ENCODE measurements around the gene EXOC1. TPM values are rescaled to one million over a fixed set of nuclear protein-coding genes. Genes with fewer than 3 reads are reported as not detected.
A peak's percentile ranks its signal among the peaks of the same experiment; 100 is the strongest.

The EXOC1 gene
- total and polyA plus RNA-seq, 9 of the 15 experiments (the other 6 are each of a cell fraction or from before 2014, with no cell fraction given): 16.0 to 45.5 (median 26.2) TPM

- peak; percentile 71 for TF ChIP-seq CEBPB (tag; IDR thresholded peaks at IDR 0.05)
- no peak for TF ChIP-seq NCOA4 (IDR thresholded peaks at IDR 0.05; ENCODE audit: partially characterized antibody)
- no peak for TF ChIP-seq FOS (IDR thresholded peaks at IDR 0.05; ENCODE audit: extremely low read depth, insufficient read length)
- peak; percentile 27; the same call in 1 of the 2 replicates for TF ChIP-seq ATF3 (IDR thresholded peaks at IDR 0.05)
- no peak for TF ChIP-seq ATF3 (CRISPR knock-in tag; conservative IDR thresholded peaks at IDR 0.05)
- TF ChIP-seq CEBPG (CRISPR knock-in tag; IDR thresholded peaks at IDR 0.05): no peak
- peak; percentile 35 to 83; a peak in 2 of 4 replicates for TF ChIP-seq CEBPG (tag; conservative IDR thresholded peaks at IDR 0.05 in 1 of 2, IDR thresholded peaks at IDR 0.05 in 1 of 2)
- Histone ChIP-seq H3K9me1 (ENCODE audit: control insufficient read depth, insufficient read depth, low read length) (no peaks in the 10 kb centered on the region), H3K9ac (ENCODE audit: insufficient read depth in 1 of 2, low read depth in 2 of 2, low read length in 2 of 2) (no peak overlapping the region), H3K4me2 (ENCODE audit: insufficient read depth, low read length) (no peak overlapping the region), H2AFZ (ENCODE audit: low read depth, low read length) (no peak overlapping the region), H3K4me1 (replicated peaks in 1 of 2; ENCODE audit: control insufficient read depth in 2 of 2, insufficient read depth in 2 of 2, low read length in 2 of 2) (peaks cover 0 to 15% of the 10 kb centered on the region in 2 experiments; a peak in 3 of 5 replicates), H3K27ac (ENCODE audit: extremely low read depth, low read depth, low read length) (no peak overlapping the region), H3K36me3 (ENCODE audit: control insufficient read depth, insufficient read depth, low read length) (peaks cover 42% of the 10 kb centered on the region), H3K9me3 (replicated peaks; ENCODE audit: control insufficient read depth, insufficient read depth, low read depth, low read length) (no peaks in the 10 kb centered on the region), H3K27me3 (ENCODE audit: control insufficient read depth in 2 of 2, insufficient read depth in 2 of 2, low read length in 2 of 2) (no peaks in the 10 kb centered on the region), H3K79me2 (ENCODE audit: control insufficient read depth, insufficient read depth, low read length) (no peaks in the 10 kb centered on the region), H3K4me3 (no peak overlapping the region), H4K20me1 (replicated peaks; ENCODE audit: control insufficient read depth, insufficient read depth, low read length) (no peaks in the 10 kb centered on the region)
- WGBS (ENCODE audit: insufficient coverage, low coverage, missing lambda C conversion rate): 89% methylated on average over 3 of the region's 3 CpGs
- ATAC-seq (no peak), FAIRE-seq (no peak), DNase-seq (ENCODE audit: extremely low read depth in 1 of 4, low spot score in 3 of 4) (no peak)
- in situ Hi-C loops (cut with MboI) (no loop called here), intact Hi-C loops (cut with micrococcal nuclease) (no loop called here)
- ChIA-PET CTCF (ENCODE audit: low intra/inter-chr PET ratio) (no interaction called here), POLR2A (no interaction called here)
- no TSS peak for BruUV-seq (replicated peaks)
Observed at GRCh38 chr4:55880652-55881280, 27.3 kb downstream of the EXOC1 start.

Measured in K562 (cell line).